MCF 10A (cell line): ENCODE data around the gene MAPK8IP2. TPM values are rescaled to one million over a fixed set of nuclear protein-coding genes. Genes with fewer than 3 reads are reported as not detected.
A peak's percentile ranks its signal among the peaks of the same experiment; 100 is the strongest.

Experiments
- BruUV-seq: library from RNA; stranded (reverse); fragments of 400-500 nt; replicated peaks from 2 replicates; lab custom pipeline; 2021; lab: Mats Ljungman, UMichigan
- CTCF ChIA-PET: fragments of 300-600 bp; sonication (Branson Sonifier 250); formaldehyde crosslinking; extraction: SDS; loops from one replicate; lab custom pipeline; 2021; ENCODE audit warnings: antibody characterized with exemption, inconsistent platforms; lab: Yijun Ruan, JAX
- POLR2A ChIA-PET: fragments of 300-600, 350-650 bp; sonication (Branson Sonifier 250); formaldehyde crosslinking; extraction: SDS; loops from one replicate; lab custom pipeline; 2020; ENCODE audit warnings: antibody characterized with exemption, inconsistent platforms; lab: Yijun Ruan, JAX
- DNase-seq: peaks from one replicate; pipeline ENCODE4 v3.0.0-alpha.2; 2018; ENCODE audit not compliant: unreplicated experiment
- H3K27ac Mint-ChIP-seq: one replicate; pipeline ENCODE4 v1.8.0; 2022; ENCODE audit warnings: mild to moderate bottlenecking, low read depth, mixed read lengths; ENCODE audit not compliant: unreplicated experiment
- H3K27me3 Mint-ChIP-seq: one replicate; pipeline ENCODE4 v1.8.0; 2022; ENCODE audit warnings: mixed read lengths; ENCODE audit not compliant: insufficient read depth, unreplicated experiment
- H3K36me3 Mint-ChIP-seq: one replicate; pipeline ENCODE4 v1.8.0; 2022; ENCODE audit warnings: mild to moderate bottlenecking, moderate library complexity, mixed read lengths; ENCODE audit not compliant: insufficient read depth, unreplicated experiment
- H3K4me1 Mint-ChIP-seq: one replicate; pipeline ENCODE4 v1.8.0; 2022; ENCODE audit warnings: mixed read lengths; ENCODE audit not compliant: insufficient read depth, unreplicated experiment
- H3K4me3 Mint-ChIP-seq: one replicate; pipeline ENCODE4 v1.8.0; 2022; ENCODE audit warnings: mild to moderate bottlenecking, moderate library complexity, mixed read lengths; ENCODE audit not compliant: unreplicated experiment
- H3K9me3 Mint-ChIP-seq: one replicate; pipeline ENCODE4 v1.8.0; 2022; ENCODE audit warnings: mixed read lengths; ENCODE audit not compliant: unreplicated experiment
- intact Hi-C: fragments of 100-400 bp; cut with micrococcal nuclease; formaldehyde crosslinking; loops from 2 replicates; pipeline ENCODE4 v1.14.1; 2022
- total RNA-seq: library from RNA; stranded (reverse); gene quantifications from 2 replicates; pipeline ENCODE4 v1.2.3, GENCODE V29; 2022
- TF ChIP-seq, protein P1 (sequence below): fragments of 200-600 bp; IDR thresholded peaks from one replicate; pipeline ENCODE4 v1.8.0; 2022; ENCODE audit warnings: antibody characterized with exemption, mild to moderate bottlenecking; ENCODE audit not compliant: unreplicated experiment

MAPK8IP2 gene
- total RNA-seq, 1 experiment from 2014 or later = 1.2 TPM

DNA sequence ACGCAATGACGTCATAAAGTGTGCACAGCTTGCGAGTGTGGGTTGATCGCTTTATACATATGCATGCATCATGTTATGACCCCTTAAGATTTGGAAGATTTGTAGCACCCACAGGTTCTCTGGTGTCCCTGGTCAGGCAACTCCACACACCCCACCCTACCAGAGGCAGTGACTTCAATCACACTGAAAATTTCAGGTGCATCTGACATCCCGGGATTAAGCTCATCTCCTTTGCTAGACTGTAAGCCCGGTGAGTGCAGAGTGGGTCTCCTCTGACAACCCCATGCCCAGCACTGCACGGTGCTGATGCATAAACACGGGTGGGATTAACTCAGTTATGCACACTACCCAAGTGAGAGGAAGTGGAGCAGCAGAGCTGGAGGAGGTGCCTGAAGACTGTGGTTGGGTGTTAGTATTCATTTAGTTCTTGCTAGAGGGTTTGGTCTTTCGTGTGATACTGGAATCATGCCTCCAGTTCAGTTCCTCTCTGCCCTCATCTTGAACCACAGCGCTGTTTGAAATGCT is 20.8 kb downstream of the MAPK8IP2 start:
- TSS peak; percentile 19 for BruUV-seq
- Mint-ChIP-seq H3K27me3 (no peaks in the 10 kb centered on the region), H3K4me1 (peaks cover 27% of the 10 kb centered on the region), H3K4me3 (peak overlapping the region; percentile 68), H3K9me3 (no peaks in the 10 kb centered on the region), H3K36me3 (peaks cover 10% of the 10 kb centered on the region), H3K27ac (no peak overlapping the region)
- ChIA-PET POLR2A (interaction anchor here (0.6 to 3.3 kb wide), 28 partner anchors 12 to 377 kb away, joined by 3 to 74 read pairs (median 5); partner anchors contain the start of genes CHKB, HDAC10, KLHDC7B and LMF2), CTCF (interaction anchor here (0.7 to 3.4 kb wide), 26 partner anchors 9 to 369 kb away, joined by 3 to 17 read pairs (median 4); partner anchors contain the start of genes LMF2, NCAPH2, SCO2 and SYCE3)
- TF ChIP-seq, protein P1, sequence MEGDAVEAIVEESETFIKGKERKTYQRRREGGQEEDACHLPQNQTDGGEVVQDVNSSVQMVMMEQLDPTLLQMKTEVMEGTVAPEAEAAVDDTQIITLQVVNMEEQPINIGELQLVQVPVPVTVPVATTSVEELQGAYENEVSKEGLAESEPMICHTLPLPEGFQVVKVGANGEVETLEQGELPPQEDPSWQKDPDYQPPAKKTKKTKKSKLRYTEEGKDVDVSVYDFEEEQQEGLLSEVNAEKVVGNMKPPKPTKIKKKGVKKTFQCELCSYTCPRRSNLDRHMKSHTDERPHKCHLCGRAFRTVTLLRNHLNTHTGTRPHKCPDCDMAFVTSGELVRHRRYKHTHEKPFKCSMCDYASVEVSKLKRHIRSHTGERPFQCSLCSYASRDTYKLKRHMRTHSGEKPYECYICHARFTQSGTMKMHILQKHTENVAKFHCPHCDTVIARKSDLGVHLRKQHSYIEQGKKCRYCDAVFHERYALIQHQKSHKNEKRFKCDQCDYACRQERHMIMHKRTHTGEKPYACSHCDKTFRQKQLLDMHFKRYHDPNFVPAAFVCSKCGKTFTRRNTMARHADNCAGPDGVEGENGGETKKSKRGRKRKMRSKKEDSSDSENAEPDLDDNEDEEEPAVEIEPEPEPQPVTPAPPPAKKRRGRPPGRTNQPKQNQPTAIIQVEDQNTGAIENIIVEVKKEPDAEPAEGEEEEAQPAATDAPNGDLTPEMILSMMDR = no peak
- intact Hi-C loops = loop anchor here (2.0 to 5.0 kb wide), 5 partner anchors 39 to 369 kb away; partner anchors contain the start of genes CHKB, HDAC10, LMF2 and NCAPH2
- peak; percentile 33 for DNase-seq

DNA sequence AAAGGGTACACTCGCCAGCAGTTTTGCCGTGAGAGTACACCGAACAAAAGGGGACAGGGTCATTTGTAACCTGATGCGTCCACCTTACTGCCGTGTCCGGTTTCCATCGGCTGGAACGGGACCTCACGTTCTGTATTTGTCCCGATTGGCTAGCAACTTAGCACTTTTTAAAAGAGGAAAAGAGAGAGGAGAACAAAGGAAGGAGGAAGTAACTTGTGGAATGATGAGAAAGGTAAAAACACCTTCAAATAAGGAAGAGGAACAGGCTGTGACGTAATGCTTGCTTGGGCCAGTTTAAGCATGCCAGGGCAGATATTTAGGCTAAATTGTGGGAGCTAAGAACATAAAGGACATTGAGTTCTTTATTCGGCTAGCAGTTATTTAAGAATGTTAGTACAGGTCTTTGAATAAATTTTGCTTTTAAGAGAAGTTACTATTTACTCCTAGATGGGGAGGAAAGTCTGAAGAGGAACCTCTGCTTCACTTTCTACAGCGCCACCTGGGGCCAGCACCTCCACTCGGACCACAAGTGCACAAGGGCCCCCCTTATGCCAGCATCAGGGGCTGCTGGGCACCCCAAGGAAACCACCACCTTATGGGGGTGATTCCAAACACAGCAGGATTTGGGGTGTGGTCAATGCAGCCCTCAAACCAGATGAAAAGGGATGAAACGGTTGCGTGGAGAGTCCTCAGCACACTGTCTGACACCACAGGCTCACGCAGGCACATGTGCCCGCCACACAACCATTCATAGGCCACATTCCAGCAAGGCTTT is 21.5 kb downstream of the MAPK8IP2 start:
- POLR2A ChIA-PET = interaction anchor here (0.6 to 3.3 kb wide), 22 partner anchors 12 to 378 kb away, joined by 3 to 74 read pairs (median 5); partner anchors contain the start of genes CHKB, HDAC10, LMF2 and NCAPH2
- Mint-ChIP-seq H3K27ac (peak overlapping the region; percentile 47), H3K4me3 (peak overlapping the region; percentile 68), H3K36me3 (peaks cover 10% of the 10 kb centered on the region), H3K9me3 (no peaks in the 10 kb centered on the region), H3K27me3 (no peaks in the 10 kb centered on the region), H3K4me1 (peaks cover 31% of the 10 kb centered on the region)
- CTCF ChIA-PET = interaction anchor here (0.6 to 3.4 kb wide), 13 partner anchors 10 to 281 kb away, joined by 3 to 13 read pairs (median 4); partner anchors contain the start of genes LMF2 and NCAPH2
- TF ChIP-seq, protein P1 = no peak
- intact Hi-C loops = loop anchor here (2.0 to 5.0 kb wide), 5 partner anchors 39 to 370 kb away; partner anchors contain the start of genes CHKB, HDAC10, LMF2 and NCAPH2
- DNase-seq = peak; percentile 41
- no TSS peak for BruUV-seq

DNA sequence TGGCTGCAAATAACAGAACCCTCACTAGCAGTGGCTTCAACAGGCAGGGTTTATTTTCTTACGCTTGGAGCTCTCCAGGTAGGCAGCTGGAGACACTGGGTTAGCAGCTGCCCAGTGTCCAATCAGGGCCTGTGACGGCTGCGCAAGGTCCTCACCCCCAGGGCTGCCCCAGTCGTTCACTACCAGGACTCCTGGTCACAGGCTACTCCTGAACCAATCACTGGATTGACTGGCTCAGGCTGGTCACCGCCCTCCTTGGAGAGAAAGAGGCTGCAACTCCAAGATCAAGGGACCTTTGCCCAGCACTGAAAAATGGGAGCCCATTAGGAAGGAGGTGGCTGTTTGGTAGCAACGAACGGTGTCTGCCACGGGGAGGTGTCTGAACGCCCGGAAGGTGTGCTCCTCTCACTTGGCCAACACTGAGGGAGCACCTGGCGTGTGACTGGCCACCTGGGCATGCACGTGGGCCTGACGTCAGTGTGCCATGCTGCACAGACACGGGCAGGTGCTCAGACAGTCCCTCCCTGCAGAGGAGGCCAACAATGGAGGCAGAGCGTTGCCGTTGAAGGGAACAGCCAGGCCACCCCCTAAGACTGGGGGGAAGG is 22.2 kb downstream of the MAPK8IP2 start:
- ChIA-PET CTCF (interaction anchor here (0.6 to 5.8 kb wide), 6 partner anchors 42 to 281 kb away, joined by 3 to 46 read pairs (median 6); no protein-coding TSS in a partner anchor), POLR2A (interaction anchor here (1.1 to 3.3 kb wide), 10 partner anchors 39 to 379 kb away, joined by 3 to 74 read pairs (median 8); partner anchors contain the start of genes CHKB, LMF2, NCAPH2 and SCO2)
- Mint-ChIP-seq H3K27ac (peak overlapping the region; percentile 47), H3K9me3 (no peaks in the 10 kb centered on the region), H3K4me3 (peak overlapping the region; percentile 68), H3K4me1 (peaks cover 31% of the 10 kb centered on the region), H3K27me3 (no peaks in the 10 kb centered on the region), H3K36me3 (peaks cover 10% of the 10 kb centered on the region)
- intact Hi-C loops = loop anchor here (5.0 kb wide), 2 partner anchors 116 to 371 kb away; partner anchors contain the start of genes HDAC10, LMF2 and NCAPH2
- DNase-seq = peak; percentile 74
- BruUV-seq = no TSS peak
- TF ChIP-seq, protein P1 = no peak
